WERI-Rb-1 (cell line): ENCODE measurements around the gene RERE.
"Not testable (repeated sequence)": the region's sequence is repeated elsewhere in the genome, so short reads cannot be mapped to it uniquely, and the experiment has no call there.

ENCODE experiments used
- DNase-seq: peaks from one replicate; pipeline ENCODE4 v3.0.0-alpha.2; 2020
- H3K27ac ChIP-seq: fragments of 250-450 bp; sonication (Bioruptor Pico); 2 replicates; pipeline ENCODE4 v1.5.1; 2020; ENCODE audit warnings: mild to moderate bottlenecking, moderate library complexity
- H3K27me3 ChIP-seq: fragments of 250-450 bp; sonication (Bioruptor Pico); 2 replicates; pipeline ENCODE4 v1.5.1; 2021; ENCODE audit warnings: mild to moderate bottlenecking, low read depth, moderate library complexity; ENCODE audit not compliant: insufficient read depth, severe bottlenecking
- H3K36me3 ChIP-seq: fragments of 250-450 bp; sonication (Bioruptor Pico); 2 replicates; pipeline ENCODE4 v1.5.1; 2020; ENCODE audit warnings: mild to moderate bottlenecking, moderate library complexity
- H3K4me3 ChIP-seq: 2 replicates; pipeline ENCODE4 v1.5.1; 2011; ENCODE audit warnings: low read depth, mild to moderate bottlenecking, control low read depth, low read length
- H3K9me3 ChIP-seq: fragments of 250-450 bp; sonication (Bioruptor Pico); 2 replicates; pipeline ENCODE4 v1.5.1; 2021; ENCODE audit warnings: mild to moderate bottlenecking, moderate library complexity; ENCODE audit not compliant: severe bottlenecking
- TF ChIP-seq, protein P1 (sequence below): IDR thresholded peaks from 2 replicates; pipeline ENCODE4 v1.5.1; 2011; ENCODE audit warnings: low read depth, mild to moderate bottlenecking, control low read depth, inconsistent platforms, low read length

The RERE gene

DNA sequence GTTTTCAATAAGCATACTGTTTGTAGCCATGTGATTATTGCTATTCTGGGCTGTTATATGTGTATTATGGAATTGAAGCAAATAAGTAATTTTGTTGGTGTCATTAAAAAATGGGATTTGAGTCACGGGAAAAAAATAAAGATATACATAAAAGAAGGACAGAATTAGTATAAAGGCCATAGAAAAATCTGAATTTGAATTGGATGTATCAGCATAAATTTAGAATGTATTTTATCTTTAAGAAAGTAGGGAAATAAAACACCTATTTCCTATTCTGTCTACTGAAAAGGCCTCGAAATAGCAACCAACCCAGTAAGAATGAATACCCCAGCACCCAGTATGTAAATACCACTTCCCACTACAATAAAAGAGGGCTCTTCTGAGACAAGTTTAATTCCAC is 313.6 kb downstream of the RERE start:
- peak overlapping the region; percentile 28 for H3K27ac ChIP-seq
- TF ChIP-seq, protein P1, sequence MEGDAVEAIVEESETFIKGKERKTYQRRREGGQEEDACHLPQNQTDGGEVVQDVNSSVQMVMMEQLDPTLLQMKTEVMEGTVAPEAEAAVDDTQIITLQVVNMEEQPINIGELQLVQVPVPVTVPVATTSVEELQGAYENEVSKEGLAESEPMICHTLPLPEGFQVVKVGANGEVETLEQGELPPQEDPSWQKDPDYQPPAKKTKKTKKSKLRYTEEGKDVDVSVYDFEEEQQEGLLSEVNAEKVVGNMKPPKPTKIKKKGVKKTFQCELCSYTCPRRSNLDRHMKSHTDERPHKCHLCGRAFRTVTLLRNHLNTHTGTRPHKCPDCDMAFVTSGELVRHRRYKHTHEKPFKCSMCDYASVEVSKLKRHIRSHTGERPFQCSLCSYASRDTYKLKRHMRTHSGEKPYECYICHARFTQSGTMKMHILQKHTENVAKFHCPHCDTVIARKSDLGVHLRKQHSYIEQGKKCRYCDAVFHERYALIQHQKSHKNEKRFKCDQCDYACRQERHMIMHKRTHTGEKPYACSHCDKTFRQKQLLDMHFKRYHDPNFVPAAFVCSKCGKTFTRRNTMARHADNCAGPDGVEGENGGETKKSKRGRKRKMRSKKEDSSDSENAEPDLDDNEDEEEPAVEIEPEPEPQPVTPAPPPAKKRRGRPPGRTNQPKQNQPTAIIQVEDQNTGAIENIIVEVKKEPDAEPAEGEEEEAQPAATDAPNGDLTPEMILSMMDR = no peak

DNA sequence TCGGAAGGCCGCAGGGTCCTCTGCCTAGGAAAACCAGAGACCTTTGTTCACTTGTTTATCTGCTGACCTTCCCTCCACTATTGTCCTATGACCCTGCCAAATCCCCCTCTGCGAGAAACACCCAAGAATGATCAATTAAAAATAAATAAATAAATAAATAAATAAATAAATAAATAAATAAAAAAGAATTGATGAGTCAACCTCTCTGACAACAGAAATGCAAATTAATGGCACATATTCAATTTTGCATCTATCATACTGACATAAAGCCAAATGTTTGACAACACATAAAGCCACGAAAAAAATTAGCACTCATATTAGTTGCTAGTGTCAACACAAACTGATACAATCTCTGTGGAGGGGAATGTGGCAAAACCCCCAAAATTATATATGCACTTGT is 314.5 kb downstream of the RERE start:
- Histone ChIP-seq H3K27ac (peak overlapping the region; percentile 28), H3K36me3 (peaks cover 48% of the 10 kb centered on the region)
- H3K9me3 ChIP-seq, H3K27me3 ChIP-seq, DNase-seq, H3K4me3 ChIP-seq: not testable (repeated sequence)

More for the DNA sequence above, 313.6 kb downstream of the RERE start:
- DNase-seq = no peak
- H3K4me3 ChIP-seq = no peak overlapping the region
- H3K27me3 ChIP-seq = no peaks in the 10 kb centered on the region
- H3K36me3 ChIP-seq = peaks cover 55% of the 10 kb centered on the region
- H3K9me3 ChIP-seq = no peaks in the 10 kb centered on the region

DNA sequence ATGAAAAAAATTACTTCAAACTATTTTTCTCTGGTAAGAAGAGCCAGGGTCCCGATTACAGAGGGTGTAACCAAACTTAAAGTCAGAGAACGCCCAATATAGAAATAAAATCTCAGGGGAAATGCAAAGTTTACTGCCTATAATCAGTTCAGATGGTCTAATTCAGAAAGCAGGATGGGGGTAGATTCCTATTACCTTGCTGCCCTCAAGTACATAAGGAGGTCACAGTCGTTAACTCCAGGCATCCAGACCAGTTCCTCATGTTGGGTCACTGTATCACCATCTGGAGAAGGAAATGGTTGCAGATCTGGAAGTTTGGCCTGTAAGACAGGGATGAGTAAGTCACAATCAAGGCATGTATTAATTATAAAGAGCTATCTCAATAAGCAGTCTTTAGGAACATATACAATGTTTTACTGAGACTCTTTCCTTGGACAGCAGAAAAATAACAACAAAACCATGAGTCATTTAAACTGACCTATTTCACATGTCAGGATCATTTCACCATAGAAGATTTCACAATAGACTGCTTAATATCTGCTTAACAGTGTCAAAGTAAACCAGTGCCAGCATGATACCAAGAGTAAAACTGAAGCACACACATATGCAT is 320.1 kb downstream of the RERE start:
- no peaks in the 10 kb centered on the region for H3K9me3 ChIP-seq
- DNase-seq = no peak
- H3K27ac ChIP-seq = no peak overlapping the region
- peaks cover 67% of the 10 kb centered on the region for H3K36me3 ChIP-seq
- no peak overlapping the region for H3K4me3 ChIP-seq
- TF ChIP-seq, protein P1 = no peak
- H3K27me3 ChIP-seq = no peaks in the 10 kb centered on the region

DNA sequence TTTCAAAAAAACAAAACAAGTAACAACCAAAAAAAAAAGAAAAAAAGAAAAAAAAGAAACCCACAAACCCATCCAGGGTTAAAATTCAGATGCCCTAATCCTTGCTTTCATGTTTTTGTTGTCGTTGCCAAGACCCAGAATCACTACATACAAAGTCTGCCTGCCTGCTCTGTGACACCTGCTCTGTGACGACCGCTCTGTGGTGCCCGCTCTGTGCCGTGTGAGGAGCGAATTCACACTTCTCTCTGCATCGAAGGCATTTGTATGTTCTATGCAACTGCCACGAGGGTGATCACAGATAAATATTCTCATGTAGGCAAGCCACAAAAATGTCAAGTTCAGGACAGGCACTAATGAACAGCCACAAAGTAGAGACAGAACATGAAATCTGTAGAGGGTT is 321.0 kb downstream of the RERE start:
- no peak overlapping the region for H3K4me3 ChIP-seq
- no peak overlapping the region for H3K27ac ChIP-seq
- H3K36me3 ChIP-seq = peaks cover 75% of the 10 kb centered on the region
- TF ChIP-seq, protein P1 = no peak
- H3K27me3 ChIP-seq = no peaks in the 10 kb centered on the region
- no peak for DNase-seq
- H3K9me3 ChIP-seq = no peaks in the 10 kb centered on the region

DNA sequence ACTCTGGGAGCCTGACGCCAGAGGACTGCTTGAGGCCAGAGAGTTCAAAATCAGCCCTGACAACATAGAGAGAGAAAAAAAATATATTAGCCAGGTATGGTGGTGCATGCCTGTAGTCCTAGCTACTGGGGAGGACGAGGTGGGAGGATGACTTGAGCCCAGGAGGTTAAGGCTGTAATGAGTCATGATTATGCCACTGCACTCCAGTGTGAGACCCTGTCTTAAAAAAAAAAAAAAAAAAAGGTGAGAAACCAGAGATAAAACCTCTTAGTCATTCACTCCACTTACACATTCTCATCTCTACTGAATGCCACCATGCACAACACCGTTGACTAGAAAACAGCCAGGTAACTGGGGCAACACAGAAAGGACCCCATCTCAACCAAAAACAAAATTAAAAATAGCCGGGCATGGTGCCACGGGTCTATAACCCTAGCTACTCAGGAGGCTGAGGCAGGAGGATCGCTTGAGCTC is 321.5 kb downstream of the RERE start:
- Histone ChIP-seq H3K4me3 (no peak overlapping the region), H3K36me3 (peaks cover 79% of the 10 kb centered on the region), H3K27me3 (no peaks in the 10 kb centered on the region), H3K9me3 (no peaks in the 10 kb centered on the region), H3K27ac (no peak overlapping the region)
- DNase-seq = no peak
- TF ChIP-seq, protein P1 = no peak

DNA sequence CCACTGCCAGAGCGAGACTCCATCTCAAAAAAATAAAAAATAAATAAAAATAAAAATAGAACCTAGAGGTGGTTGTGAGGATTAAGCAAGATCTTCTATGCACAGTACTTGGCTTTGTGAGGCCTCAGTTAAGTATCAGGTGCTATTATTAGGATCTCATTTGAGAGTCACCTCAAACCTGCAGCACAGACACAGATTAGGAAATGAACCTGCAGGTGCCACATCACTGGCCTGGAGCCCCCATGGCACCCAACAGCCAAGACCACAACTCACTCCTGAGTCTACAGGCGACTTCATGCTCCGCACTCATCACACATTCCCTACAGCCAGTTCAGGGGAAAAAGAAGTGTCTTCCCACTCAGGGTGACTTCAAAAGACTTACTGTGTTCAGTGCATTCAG is 322.8 kb downstream of the RERE start:
- TF ChIP-seq, protein P1 = no peak
- no peak overlapping the region for H3K27ac ChIP-seq
- peaks cover 80% of the 10 kb centered on the region for H3K36me3 ChIP-seq
- DNase-seq = no peak
- H3K9me3 ChIP-seq = no peaks in the 10 kb centered on the region
- no peaks in the 10 kb centered on the region for H3K27me3 ChIP-seq
- H3K4me3 ChIP-seq = no peak overlapping the region
